Central memory CD4-positive, alpha-beta T cell (primary cell): ENCODE measurements around the gene AMOTL1.
"Not testable (repeated sequence)": the region's sequence is repeated elsewhere in the genome, so short reads cannot be mapped to it uniquely, and the experiment has no call there.

Source experiments
- DNase-seq: peaks from one replicate; pipeline ENCODE4 v3.0.0; 2022

AMOTL1 gene

DNA sequence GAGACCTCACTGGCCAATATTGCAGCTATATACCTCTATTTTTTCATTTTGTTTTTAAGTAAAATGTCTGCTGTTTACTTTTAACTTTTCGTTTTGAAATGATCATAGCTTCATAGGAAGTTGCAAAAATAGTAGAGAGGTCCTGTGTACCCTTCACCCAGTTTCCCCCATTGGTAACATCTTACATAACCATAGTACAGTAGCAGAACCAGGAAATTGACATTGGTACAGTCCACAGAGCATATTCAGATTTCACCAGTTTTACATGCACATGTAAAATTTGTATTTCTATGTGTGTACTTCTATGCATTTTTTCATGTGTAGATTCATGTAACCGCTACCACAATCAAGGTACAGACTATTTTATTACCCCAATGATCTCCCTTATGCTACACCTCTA, 3.8 kb downstream of the AMOTL1 start:
- DNase-seq: no peak

DNA sequence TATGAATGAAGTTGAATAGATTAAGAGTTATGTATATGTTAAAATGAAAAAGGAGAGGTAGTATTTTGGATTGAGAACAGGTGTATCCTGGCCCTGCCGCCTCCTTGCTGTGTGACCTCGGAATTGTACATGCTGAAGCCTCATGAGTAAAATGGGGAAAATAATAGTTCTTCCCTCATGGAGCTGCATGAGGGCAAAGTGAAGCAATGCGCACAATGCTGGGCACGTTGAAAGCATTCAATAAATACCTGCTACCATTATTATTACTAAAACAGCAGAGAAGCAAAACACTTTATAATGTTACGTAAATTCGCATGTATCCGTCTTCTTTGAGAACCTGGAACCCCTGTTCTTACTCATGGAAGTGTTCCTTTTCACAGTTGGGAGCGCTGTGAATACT, 5.7 kb downstream of the AMOTL1 start:
- DNase-seq: no peak

DNA sequence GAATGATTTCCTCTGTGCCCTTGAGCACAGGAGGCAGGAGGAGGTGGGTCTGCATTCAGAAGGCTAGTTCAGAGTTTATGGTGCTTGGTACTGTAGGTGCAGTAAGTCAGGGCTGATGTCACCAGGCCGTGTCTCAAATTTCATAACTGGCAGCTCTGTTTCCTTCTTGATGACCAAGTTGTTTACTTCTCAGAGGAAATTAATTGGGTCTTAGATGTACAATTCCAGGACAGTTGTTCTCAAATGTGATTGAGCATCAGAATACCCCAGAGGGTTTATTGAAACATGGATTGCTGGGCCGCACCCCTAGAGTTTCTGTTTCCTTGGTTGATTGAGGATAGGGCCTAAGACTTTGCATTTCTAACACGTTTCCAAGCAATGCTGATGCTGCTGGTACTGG, 6.2 kb downstream of the AMOTL1 start:
- no peak for DNase-seq

DNA sequence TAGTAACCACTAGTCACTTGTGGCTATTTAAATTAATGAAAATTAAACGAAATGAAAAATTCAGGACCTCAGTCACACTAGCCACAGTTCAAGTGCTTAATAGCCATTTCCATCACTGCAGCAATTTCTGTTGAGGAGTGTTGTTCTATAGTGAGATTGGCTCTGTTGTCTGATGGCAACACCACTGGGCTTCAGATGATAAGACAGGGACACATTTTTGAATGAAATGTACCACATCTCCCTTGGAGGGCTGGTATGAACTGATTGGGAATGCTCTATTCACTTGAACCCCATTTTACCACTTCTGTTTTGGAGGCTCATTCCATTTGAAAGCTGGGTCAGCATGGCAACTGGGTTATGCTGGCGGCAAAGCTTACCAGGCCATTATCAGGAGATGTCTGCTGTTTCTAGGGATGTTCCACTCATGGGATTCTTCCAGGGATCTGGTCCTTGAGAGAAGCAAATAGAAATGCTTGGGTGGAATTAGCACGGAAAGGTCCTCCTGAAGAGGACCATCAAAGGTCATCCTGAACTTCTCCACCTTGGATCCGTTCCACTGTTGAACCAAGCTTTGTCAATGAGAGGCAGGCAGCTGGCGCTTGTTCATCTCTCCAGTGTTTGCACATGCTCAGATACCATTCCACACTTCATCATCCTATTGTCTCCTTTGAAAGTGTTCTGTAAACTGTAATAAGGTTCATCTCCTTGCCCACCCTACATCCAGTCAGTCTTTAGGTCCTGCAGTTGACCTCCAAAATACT, 7.6 kb downstream of the AMOTL1 start:
- DNase-seq: no peak

DNA sequence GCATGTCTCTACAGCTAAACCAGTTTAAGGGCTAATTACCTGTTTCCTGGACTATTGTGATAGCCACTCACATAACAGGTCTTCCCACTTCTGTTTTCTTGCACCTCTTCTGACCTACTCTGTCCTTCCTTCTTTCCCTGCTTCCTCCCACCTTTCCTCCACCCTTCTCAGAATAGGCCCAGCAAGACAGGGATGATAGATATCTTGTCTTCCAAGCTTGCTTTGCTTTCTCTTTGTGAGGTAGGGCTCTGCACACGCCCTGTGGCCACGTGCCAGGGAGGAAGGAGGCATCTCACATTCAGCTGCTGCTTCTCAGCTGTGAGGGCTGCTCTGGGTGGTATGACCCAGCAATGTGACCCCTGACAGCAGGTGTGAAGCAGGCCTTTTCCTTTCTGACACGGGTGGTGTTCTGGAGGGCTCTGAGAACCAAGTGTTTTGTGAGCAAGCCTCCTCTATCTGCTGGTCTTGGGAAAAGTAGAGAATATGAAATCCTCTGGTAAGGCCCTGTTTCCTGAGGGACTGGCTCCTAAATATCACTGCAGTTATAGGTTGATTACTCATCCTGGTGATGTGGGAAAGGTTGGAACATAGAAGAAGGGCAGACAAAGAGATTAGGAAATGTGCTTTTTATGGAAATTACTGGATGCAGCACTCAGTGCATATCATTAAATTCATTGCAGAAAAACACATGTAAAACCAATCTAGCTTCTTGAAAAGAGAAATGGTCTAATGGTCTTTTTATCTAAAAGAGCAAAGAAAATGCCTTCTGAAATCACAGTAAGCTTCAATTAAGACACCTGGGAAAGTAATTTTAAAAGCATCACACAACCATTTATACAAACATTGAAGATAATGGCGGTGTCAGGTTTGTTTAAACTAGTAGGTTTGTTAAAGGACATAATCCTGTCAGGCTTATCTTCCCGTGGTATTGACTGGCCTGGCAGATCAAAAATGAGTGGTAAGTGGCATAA, 8.5 kb downstream of the AMOTL1 start:
- DNase-seq: no peak

DNA sequence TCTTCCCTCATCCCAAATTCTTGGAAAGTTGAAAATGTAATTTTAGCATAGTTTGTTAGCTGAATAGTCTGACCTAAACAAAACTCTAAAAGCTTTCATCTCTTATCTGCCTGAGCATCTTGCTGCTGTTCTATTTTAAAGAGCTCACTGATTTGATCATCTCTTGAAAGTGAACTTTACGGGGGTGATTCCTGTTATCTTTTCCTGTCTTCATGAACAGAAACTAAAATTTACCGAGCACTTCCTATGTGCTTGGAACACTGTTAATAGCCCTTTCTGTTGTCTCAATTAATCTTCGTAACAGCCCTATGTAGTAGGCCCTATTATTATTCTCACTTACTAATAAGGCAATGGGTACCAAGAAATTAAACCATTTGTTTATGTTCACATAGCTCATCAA, 12.3 kb downstream of the AMOTL1 start:
- DNase-seq: no peak

DNA sequence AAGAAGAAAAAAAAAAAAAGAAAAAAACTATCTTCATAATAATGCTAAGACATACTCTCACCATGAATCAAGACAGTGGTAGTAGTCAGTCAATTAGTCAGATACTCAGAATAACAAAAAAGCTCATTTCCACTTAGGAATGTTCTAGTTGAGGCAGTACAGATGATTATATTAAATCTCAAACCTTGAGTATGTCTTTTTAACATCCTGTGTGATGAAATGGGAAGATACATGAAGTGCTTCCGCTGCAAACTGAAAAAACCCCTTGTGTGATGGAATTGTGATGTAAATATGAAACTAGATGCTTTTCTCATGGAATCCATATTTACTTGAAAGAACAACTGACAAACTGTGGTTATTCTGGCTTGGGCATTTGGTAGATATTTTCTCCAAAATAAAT, 13.7 kb downstream of the AMOTL1 start:
- no peak for DNase-seq

DNA sequence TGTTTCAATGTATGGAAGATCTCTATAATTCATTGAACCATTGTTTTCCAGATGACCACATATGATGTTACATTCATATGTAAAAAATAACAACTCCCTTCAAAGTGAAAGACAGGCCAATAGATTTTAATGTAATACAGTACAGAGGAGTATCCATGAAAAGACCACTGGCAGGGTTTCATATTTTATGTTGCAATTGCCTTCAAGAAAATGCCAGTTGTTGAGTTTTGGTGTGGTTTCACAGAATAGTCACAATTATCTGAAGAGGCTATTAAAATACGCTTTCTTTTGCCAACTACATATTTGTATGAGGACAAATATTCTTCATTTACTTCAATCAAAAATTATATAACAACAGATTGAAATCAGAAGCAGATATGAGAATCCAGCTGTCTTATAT, 14.3 kb downstream of the AMOTL1 start:
- DNase-seq: no peak

DNA sequence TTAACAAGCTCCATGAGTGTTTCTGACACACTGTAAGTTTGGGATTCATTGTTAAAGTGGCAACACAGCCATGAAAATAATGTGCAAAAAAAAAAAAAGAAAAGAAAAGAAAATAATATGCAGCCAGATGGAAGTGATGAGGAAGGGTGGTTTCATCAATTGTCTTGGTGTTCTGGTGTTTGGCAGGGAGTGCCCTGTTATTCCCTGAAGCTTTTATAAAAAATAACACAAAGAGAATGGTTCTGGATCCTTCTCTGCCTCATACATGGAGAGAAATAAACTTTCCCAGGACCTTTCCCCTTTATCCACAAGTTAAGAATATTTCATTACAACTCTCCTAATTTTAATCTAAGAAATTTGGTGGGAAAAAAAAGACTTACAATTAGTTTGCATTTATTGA, 16.7 kb downstream of the AMOTL1 start:
- no peak for DNase-seq

DNA sequence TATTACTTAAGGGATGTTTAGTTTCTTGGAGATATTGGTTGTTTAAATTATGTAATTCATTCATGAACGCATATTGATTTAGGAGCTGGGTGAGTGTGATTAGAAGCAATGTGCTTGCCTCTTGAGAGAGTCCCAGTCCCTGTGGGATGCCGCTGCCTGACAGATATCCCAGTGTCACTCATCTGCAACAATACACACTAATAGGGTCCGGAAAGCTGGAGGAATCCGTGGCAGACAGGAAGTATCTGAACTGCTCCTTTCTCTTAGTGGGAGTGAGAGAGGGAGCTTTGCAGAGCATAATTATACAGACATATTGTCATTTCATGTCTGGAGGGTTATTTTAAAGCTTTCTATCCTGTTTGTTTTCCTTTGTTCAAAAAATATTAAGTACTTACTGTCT, 17.4 kb downstream of the AMOTL1 start:
- DNase-seq: no peak

DNA sequence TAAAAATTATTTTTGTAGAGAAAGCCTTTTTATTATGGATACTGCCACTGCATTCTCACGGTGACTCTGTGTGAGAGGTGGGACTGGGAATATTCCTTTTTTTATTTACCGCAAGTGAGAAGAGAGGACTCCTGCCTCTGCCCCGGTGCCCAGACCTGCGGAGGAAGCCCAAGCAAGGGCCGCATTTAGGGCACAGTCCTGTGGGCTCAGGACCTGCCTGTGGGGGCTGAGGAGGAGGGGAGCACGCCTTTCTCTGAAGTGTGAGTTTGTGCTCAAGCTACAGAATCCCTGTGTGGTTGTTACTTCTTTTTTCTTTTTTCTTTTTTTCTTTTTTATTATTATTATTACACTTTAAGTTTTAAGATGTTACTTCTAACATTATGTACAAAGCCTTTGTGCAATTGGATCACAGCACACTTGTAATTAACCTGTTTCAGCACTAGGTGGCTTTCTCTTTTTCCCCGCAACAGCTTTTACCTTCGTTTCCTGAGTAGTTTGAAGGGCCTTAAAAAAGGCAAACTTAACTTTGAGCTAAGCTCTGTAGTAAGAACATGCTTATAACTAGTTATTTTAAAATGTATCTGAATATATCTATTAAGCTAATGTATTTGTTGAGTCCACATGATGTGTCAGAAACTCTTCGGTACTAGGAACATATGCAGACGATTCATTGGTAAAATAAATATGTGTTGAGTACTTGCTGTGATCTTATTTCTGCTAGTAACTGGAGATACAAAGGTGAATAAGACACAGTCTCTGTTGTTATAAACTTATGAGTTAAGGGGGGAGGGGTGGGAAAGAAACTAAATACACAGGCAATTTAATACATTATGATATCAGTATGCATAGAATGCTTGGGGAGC, 18.3 kb downstream of the AMOTL1 start:
- no peak for DNase-seq

DNA sequence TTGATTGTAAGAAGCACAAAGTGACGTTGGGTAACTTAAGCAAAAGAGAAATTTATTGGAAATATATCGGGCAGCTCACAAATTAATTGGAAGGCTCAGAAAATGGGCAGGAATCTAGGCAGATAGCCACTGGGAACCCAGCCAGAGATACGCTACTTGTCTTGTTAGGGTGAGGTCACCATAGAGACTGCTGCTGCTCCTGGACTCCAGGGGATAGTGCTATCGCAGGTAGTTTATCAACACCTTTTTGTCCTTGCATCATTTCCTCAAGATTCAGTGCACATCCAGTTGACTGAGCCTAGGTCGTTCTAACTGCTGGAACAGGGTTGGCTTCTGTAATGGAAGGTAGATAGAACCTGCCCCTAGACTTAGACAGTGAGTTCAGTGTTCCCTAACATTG, 19.6 kb downstream of the AMOTL1 start:
- DNase-seq: no peak

DNA sequence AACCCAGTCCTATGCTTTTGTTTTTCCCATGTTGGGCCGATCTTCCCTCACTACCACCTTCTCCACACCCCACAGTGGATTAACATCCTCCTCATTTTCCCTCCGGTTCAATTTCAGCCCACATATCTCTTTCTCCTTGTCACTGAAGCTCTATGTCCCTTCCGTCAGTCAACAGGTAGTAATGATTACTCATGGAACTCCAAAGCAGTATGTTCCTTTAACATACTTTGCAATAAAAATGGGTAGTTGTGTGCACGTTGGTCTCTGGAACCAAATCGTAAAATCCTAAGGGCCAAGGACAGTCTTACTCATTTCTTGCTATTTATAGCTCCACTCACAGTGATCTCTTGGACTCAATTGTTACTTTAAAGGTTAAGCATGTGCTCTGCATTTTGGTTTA, 20.2 kb downstream of the AMOTL1 start:
- DNase-seq: no peak

DNA sequence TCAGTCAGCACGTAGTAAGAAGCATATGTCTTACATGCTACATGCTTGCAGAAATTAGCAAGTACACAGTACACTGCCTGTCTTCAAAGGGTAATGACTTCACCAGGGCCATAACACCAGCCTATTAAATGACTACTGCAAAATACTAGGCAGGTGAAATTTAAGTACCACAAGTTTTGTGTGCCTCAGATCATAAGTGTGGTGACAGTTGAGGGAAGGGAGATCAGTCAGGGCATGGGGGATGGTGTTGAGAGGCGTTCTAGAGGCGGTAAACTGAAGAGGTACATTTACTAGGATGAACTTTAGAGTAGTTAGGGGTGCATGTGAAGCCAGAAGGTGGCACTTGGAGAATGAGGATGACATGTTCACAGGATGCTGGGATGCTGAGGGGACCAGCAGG, 22.0 kb downstream of the AMOTL1 start:
- no peak for DNase-seq

DNA sequence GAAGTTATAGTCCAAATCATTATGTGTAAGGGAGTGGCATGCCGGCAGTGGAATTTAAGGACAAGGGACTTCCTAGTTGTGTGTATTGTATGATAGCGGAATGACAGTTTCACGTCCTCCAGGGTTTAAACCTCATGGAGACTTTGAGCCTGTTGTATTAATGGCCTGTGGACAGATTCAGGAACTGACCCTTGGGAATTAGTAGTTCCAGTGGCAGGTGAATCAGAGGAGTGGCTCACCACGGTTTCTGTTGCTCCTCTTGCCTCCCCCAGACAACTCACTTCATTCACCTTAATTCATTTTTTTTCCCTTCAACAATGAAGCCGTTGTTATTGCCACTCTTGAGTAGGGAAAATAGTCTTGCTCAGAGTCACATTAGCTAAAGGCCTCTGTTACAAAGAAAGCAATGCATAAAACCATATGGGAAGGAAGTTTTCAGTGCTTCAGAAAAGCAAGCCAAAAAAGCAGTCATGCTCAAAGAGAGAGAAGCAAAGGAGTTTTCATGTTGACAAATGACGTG, 22.6 kb downstream of the AMOTL1 start:
- DNase-seq: no peak

DNA sequence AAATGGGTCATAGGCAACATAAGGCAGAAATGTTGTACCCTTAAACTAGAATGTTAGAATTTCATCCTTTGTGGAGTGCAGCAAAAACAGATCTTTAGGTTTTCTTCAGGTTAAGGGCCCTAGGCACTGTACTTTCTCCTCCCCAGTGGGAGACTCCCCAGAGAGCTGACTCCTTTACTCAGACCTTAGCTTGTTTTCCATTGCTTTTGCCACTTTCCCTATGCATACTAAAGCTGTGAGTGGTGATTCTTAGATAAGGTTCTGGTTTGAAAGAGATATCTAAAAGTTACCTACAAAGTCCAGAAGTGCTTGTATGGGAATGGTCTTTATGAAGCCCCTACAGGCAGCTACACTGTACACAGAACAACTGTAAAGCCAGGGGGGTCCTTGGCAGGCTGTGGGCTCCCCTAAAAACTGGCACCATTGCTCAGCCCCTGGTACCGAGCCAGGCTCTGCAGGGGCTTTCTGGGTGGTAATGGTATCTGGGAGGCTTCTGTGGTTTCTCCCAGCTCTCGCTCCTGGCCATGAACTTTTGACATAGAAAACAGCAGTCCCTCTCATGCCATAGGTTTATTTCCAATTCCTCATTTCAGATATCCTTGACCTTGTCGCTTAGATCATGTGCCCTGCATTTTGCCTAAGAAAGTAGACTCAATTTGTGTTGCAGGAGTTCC, 23.2 kb downstream of the AMOTL1 start:
- no peak for DNase-seq

DNA sequence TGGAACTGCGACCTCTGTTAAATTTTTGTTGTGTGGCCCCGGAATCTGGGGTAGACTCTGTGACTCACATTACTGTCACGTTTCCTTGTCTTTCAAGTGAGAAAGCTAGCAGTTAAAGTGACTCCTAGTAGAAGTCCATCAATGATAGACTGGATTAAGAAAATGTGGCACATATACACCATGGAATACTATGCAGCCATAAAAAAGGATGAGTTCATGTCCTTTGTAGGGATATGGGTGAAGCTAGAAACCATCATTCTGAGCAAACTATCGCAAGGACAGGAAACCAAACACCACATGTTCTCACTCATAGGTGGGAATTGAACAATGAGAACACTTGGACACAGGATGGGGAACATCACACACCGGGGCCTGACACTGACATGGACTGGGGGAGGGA, 23.8 kb downstream of the AMOTL1 start:
- DNase-seq: not testable (repeated sequence)

DNA sequence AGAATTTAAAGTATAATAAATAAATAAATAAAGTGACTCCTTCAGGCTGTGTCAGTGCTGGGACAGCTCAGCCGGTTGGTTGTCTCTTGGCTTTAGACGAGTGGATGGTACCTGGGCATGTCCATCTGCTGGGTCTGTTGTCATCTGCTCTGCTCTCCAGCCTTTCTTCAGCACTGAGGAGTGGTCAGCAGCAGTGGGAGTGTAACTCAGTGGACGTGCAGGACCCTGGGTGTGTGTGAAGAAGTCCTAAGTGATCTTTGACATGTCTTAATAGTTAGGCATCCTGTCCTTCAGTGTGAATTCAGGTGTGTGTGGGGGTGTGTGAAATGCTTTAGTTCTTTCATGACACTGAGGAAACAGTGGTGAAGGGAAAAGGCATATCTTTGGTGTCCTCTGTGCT, 24.3 kb downstream of the AMOTL1 start:
- DNase-seq: no peak

DNA sequence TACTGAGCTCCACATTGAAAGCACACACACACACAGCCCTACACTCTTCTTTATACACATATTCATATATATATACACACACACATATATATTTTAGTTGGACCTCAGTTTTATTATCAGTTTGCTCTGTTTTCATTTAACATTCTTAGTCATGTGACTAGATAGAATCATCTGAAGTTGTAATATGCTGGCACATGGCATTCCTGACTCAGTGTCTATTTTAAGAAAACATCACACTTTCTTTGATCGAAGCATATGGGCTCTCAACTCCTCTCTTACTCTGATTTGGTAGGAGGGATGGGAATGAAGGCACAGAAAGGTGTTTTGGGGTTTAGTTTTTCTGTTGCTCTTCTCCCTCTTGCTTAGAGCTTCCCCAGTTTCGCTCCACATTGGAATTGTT, 24.8 kb downstream of the AMOTL1 start:
- no peak for DNase-seq

DNA sequence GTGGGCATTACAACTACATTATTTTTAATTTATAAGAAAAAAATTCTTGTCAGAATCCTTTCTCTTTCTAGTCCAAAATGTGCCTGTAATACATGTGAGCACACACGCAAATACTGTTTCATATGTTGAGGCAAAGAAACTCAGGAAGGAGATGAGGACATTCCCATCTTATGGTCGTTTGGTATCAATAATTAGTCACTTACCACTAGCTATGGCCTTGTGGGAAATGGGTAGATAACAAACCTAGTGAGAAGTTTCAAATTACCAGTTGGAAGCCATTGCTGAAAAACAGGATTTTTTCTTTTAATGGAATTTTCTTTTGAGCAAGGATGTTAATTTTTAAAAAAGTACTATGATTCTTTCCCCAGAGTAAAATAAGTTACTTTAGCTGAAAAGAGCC, 25.7 kb downstream of the AMOTL1 start:
- no peak for DNase-seq

DNA sequence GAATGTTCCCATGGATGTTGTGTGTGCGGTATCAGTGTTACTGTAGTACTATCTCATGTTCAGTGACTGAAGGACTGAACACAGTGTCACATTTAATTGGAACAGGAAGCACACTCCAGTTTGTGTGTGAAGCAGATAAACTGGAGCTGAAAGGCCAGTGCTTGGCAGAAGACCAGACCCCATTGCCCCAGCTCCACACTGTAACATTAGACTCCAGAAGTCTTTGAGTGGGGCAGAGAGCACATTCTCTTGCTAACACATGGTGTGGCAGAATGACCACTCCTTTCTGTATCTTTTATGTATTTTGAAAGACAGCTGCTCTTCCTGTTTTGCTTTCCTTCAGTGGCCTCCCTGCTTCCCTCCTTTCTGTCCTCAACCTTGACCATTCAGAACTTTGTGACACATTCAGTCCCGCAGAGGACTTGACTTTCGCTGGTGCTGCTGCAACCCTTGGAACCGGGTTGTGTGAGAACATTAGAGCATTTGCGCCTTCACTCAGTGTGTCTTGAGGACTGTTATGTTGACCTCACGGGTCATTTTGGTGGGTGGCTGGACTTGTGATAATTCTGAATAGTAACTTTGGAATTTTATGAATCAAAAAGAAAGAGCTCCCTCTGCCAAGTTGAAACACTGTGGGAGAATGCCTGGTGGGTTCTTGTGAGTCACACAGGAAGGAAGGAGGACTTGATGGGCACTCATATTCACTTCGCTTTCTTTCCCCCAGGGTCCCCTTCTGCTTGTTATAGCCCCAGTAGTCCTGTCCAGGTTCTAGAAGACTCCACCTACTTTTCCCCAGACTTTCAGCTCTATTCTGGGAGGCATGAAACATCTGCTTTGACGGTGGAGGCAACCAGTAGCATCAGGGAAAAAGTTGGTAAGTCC, 26.4 kb downstream of the AMOTL1 start:
- no peak for DNase-seq
